ENCODE data around the gene PPP1R2B. TPM values are rescaled to one million over a fixed set of nuclear protein-coding genes. Genes with fewer than 3 reads are reported as not detected.
"Not testable (repeated sequence)": the region's sequence is repeated elsewhere in the genome, so short reads cannot be mapped to it uniquely, and the experiment has no call there.

Gene PPP1R2B
- polyA plus RNA-seq, 3 donors: 0.08 TPM; not detected in 2

DNA sequence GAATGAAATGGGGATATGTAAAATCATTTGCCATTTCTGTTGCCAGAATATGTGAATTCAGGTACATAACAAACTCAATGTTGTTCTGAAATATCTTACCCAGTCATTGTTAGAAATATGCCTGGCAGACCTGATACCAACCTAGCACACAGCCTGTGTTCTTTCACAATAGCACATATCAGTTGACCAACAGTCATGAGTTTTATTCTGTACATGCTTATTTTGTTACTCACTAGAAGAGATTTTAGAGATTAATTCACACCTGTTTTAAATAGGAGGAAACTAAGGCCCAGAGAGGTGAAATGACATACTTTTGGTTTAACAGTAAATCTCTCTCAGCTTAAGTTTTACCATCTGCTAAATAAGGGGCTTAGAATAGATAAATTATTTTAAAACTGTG lies 8.4 kb upstream of the PPP1R2B start:
- Mint-ChIP-seq H3K27me3 (ENCODE audit: low read depth in 3 of 3) (peaks cover 0 to 2% (median 0%) of the 10 kb centered on the region in 3 donors), H3K4me1 (no peaks in the 10 kb centered on the region), H3K36me3 (no peaks in the 10 kb centered on the region), H3K27ac (no peak overlapping the region), H3K4me3 (no peak overlapping the region), H3K9me3 (no peaks in the 10 kb centered on the region)
- intact Hi-C loops (cut with micrococcal nuclease): no loop called here
- Histone ChIP-seq H3K4me1 (ENCODE audit: control insufficient read depth in 1 of 2, insufficient read depth in 2 of 2, low read length in 2 of 2) (no peaks in the 10 kb centered on the region), H3K27ac (ENCODE audit: low read depth in 1 of 2, low read length in 2 of 2) (no peak overlapping the region), H3K4me3 (replicated peaks in 1 of 3; ENCODE audit: low read depth in 2 of 3, low read length in 3 of 3) (no peak overlapping the region), H2AFZ (ENCODE audit: insufficient read depth, low read depth, low read length, poor library complexity, severe bottlenecking) (no peak overlapping the region), H4K20me1 (ENCODE audit: insufficient read depth, low read length) (no peaks in the 10 kb centered on the region), H3K4me2 (replicated peaks; ENCODE audit: extremely low read depth, low read length, poor library complexity, severe bottlenecking) (no peak overlapping the region), H3K36me3 (replicated peaks in 1 of 2; ENCODE audit: control insufficient read depth in 1 of 2, insufficient read depth in 2 of 2, low read length in 2 of 2) (no peaks in the 10 kb centered on the region), H3K27me3 (ENCODE audit: control insufficient read depth in 2 of 2, insufficient read depth in 2 of 2, low read length in 2 of 2) (no peaks in the 10 kb centered on the region), H3K9me3 (replicated peaks in 1 of 2; ENCODE audit: control insufficient read depth in 1 of 2, insufficient read depth in 1 of 2, low read length in 2 of 2) (no peaks in the 10 kb centered on the region), H3K79me2 (ENCODE audit: insufficient read depth, low read length) (no peaks in the 10 kb centered on the region), H3K9ac (ENCODE audit: insufficient read depth, low read length, poor library complexity, severe bottlenecking) (no peak overlapping the region)
- TF ChIP-seq, protein P1, sequence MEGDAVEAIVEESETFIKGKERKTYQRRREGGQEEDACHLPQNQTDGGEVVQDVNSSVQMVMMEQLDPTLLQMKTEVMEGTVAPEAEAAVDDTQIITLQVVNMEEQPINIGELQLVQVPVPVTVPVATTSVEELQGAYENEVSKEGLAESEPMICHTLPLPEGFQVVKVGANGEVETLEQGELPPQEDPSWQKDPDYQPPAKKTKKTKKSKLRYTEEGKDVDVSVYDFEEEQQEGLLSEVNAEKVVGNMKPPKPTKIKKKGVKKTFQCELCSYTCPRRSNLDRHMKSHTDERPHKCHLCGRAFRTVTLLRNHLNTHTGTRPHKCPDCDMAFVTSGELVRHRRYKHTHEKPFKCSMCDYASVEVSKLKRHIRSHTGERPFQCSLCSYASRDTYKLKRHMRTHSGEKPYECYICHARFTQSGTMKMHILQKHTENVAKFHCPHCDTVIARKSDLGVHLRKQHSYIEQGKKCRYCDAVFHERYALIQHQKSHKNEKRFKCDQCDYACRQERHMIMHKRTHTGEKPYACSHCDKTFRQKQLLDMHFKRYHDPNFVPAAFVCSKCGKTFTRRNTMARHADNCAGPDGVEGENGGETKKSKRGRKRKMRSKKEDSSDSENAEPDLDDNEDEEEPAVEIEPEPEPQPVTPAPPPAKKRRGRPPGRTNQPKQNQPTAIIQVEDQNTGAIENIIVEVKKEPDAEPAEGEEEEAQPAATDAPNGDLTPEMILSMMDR (IDR thresholded peaks at IDR 0.05): no peak
- no peak for DNase-seq

DNA sequence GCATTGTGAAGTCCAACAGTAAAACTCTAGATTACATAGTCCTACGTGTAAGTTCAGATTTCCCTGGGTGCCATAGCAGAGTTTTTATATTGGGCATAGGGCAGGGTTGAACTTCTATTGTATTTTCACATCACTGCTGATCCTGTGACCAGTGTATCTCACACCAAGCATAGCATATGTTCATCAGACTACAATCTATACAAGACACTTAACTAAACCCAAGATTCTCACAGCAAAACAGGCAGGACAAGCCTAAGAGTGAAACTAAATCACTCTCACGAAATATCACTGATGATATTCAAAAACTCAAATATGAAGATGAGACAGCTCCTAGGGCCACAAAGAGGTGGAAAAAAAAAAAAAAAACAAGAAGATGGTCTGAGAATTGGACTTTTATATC lies 3.2 kb upstream of the PPP1R2B start:
- intact Hi-C loops (cut with micrococcal nuclease): no loop called here
- H3K27me3 ChIP-seq (ENCODE audit: control insufficient read depth in 2 of 2, insufficient read depth in 2 of 2, low read length in 2 of 2): peaks cover 2 to 4% of the 10 kb centered on the region in 2 donors
- WGBS (ENCODE audit: insufficient coverage): no CpG with 5 or more reads among the region's 2 CpGs
- Mint-ChIP-seq H3K9me3 (peaks cover 7 to 15% (median 13%) of the 10 kb centered on the region in 7 donors), H3K36me3 (no peaks in the 10 kb centered on the region), H3K4me3 (no peak overlapping the region), H3K4me1 (no peaks in the 10 kb centered on the region), H3K27ac (no peak overlapping the region), H3K27me3 (ENCODE audit: low read depth in 3 of 3) (peaks cover 8 to 16% (median 11%) of the 10 kb centered on the region in 3 donors)
- DNase-seq: no peak
- H4K20me1 ChIP-seq (ENCODE audit: insufficient read depth, low read length): no peaks in the 10 kb centered on the region
- TF ChIP-seq, protein P1 (IDR thresholded peaks at IDR 0.05): no peak
- no peaks in the 10 kb centered on the region for H3K4me1 ChIP-seq (ENCODE audit: control insufficient read depth in 1 of 2, insufficient read depth in 2 of 2, low read length in 2 of 2)
- no peak overlapping the region for H3K4me3 ChIP-seq (replicated peaks in 1 of 3; ENCODE audit: low read depth in 2 of 3, low read length in 3 of 3)
- H3K9me3 ChIP-seq (replicated peaks in 1 of 2; ENCODE audit: control insufficient read depth in 1 of 2, insufficient read depth in 1 of 2, low read length in 2 of 2): peaks cover 0 to 6% of the 10 kb centered on the region in 2 donors
- H3K27ac ChIP-seq (ENCODE audit: low read depth in 1 of 2, low read length in 2 of 2): no peak overlapping the region
- no peak overlapping the region for H3K9ac ChIP-seq (ENCODE audit: insufficient read depth, low read length, poor library complexity, severe bottlenecking)
- no peak overlapping the region for H3K4me2 ChIP-seq (replicated peaks; ENCODE audit: extremely low read depth, low read length, poor library complexity, severe bottlenecking)
- H3K79me2 ChIP-seq (ENCODE audit: insufficient read depth, low read length): no peaks in the 10 kb centered on the region
- no peaks in the 10 kb centered on the region for H3K36me3 ChIP-seq (replicated peaks in 1 of 2; ENCODE audit: control insufficient read depth in 1 of 2, insufficient read depth in 2 of 2, low read length in 2 of 2)
- H2AFZ ChIP-seq (ENCODE audit: insufficient read depth, low read depth, low read length, poor library complexity, severe bottlenecking): no peak overlapping the region

DNA sequence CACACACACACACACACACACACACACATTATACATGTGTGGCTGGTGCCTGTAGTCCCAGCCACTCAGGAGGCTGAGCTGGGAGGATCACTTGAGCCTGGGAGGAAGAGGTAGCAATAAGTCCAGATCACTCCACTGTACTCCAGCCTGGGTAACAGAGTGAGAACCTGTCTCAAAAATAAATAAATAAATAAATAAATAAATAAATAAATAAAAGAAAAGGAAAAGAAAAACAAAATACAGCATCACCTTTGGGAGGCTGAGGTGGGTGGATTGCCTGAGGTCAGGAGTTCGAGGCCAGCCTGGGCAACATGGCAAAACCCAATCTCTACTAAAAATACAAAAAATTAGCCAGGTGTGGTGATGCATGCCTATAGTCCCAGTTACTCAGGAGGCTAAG lies 1.6 kb upstream of the PPP1R2B start:
- H3K4me1 ChIP-seq (ENCODE audit: control insufficient read depth in 1 of 2, insufficient read depth in 2 of 2, low read length in 2 of 2); H4K20me1 ChIP-seq (ENCODE audit: insufficient read depth, low read length); H3K9me3 ChIP-seq (replicated peaks in 1 of 2; ENCODE audit: control insufficient read depth in 1 of 2, insufficient read depth in 1 of 2, low read length in 2 of 2); H3K79me2 ChIP-seq (ENCODE audit: insufficient read depth, low read length); H3K9ac ChIP-seq (ENCODE audit: insufficient read depth, low read length, poor library complexity, severe bottlenecking); H3K4me2 ChIP-seq (replicated peaks; ENCODE audit: extremely low read depth, low read length, poor library complexity, severe bottlenecking); H3K36me3 Mint-ChIP-seq; intact Hi-C loops (cut with micrococcal nuclease); H3K27ac ChIP-seq (ENCODE audit: low read depth in 1 of 2, low read length in 2 of 2); H3K4me3 ChIP-seq (replicated peaks in 1 of 3; ENCODE audit: low read depth in 2 of 3, low read length in 3 of 3); H3K36me3 ChIP-seq (replicated peaks in 1 of 2; ENCODE audit: control insufficient read depth in 1 of 2, insufficient read depth in 2 of 2, low read length in 2 of 2); DNase-seq; H3K4me1 Mint-ChIP-seq; H3K27me3 ChIP-seq (ENCODE audit: control insufficient read depth in 2 of 2, insufficient read depth in 2 of 2, low read length in 2 of 2); H3K4me3 Mint-ChIP-seq; H2AFZ ChIP-seq (ENCODE audit: insufficient read depth, low read depth, low read length, poor library complexity, severe bottlenecking): not testable (repeated sequence)
- Mint-ChIP-seq H3K27me3 (ENCODE audit: low read depth in 3 of 3) (peaks cover 8 to 16% (median 11%) of the 10 kb centered on the region in 3 donors), H3K27ac (peak overlapping the region in 1 of 7 donors; percentile 50), H3K9me3 (peaks cover 7 to 16% (median 13%) of the 10 kb centered on the region in 7 donors)
- WGBS (ENCODE audit: insufficient coverage): no CpG with 5 or more reads among the region's 1 CpG

Measured in CD14-positive monocyte (primary cell).